PC-9 (cell line): ENCODE data around the gene RHOF.

Experiments
- CTCF ChIP-seq: fragments of 200-600 bp; sonication (generic); conservative IDR thresholded peaks from 2 replicates; pipeline ENCODE4 v1.6.1; 2017; ENCODE audit warnings: mixed run types, antibody characterized with exemption, mild to moderate bottlenecking, moderate library complexity
- EZH2 ChIP-seq: fragments of 200-600 bp; sonication (generic); IDR thresholded peaks from 2 replicates; pipeline ENCODE4 v1.8.0; 2017; ENCODE audit warnings: antibody characterized with exemption, low read depth

- TF ChIP-seq CTCF (no peak), EZH2 (no peak)
Measured at GRCh38 chr12:121750507-121750955, 43.0 kb downstream of the RHOF start.
